Fibroblast of skin of right quadriceps (primary cell): ENCODE results near the gene MSL1.

Experiments used
- DNase-seq: peaks from one replicate; pipeline ENCODE4 v3.0.0-alpha.2; 2013

MSL1 gene

GRCh38 chr17:40092581-40092980, 29.2 kb upstream of the MSL1 start:
- no peak for DNase-seq

DNA sequence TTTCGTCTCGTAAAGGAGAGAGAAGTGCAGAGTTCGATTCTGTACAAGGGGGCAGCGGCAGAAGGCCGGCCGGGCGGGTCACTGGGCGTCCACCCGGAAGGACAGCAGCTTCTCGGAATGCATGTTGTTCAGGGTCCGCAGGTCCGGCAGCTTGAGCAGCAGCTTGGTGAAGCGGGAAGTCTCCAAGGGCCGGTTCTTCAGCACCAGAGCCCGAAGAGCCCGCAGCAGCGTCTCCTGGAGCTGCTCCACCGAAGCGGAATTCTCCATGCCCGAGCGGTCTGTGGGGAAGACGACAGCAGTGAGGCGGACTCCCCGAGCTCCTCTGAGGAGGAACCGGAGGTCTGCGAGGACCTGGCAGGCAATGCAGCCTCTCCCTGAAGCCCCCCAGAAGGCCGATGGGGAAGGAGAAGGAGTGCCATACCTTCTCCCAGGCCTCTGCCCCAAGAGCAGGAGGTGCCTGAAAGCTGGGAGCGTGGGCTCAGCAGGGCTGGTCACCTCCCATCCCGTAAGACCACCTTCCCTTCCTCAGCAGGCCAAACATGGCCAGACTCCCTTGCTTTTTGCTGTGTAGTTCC, 28.7 kb upstream of the MSL1 start:
- DNase-seq = no peak

GRCh38 chr17:40093580-40094201, 28.1 kb upstream of the MSL1 start:
- DNase-seq = no peak

DNA sequence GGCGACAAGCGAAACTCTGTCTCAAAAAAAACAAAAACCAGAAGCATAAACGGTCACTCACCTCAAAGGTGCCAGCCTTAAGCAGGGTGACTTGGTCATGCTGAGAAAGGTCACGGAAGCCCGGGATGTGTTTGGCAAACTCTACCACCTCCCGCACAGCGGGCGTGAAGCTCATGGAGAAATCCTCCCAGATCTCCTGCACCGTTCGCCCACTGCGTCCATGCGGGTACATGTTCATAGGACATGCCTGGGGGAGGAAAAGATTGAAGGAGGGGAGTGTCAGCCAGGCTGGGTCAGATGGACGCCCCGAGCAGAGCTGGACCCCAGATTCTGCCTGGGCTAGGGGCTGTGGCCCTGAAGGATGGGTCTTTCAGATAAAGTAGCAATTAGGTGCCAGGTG, 26.9 kb upstream of the MSL1 start:
- DNase-seq = no peak

DNA sequence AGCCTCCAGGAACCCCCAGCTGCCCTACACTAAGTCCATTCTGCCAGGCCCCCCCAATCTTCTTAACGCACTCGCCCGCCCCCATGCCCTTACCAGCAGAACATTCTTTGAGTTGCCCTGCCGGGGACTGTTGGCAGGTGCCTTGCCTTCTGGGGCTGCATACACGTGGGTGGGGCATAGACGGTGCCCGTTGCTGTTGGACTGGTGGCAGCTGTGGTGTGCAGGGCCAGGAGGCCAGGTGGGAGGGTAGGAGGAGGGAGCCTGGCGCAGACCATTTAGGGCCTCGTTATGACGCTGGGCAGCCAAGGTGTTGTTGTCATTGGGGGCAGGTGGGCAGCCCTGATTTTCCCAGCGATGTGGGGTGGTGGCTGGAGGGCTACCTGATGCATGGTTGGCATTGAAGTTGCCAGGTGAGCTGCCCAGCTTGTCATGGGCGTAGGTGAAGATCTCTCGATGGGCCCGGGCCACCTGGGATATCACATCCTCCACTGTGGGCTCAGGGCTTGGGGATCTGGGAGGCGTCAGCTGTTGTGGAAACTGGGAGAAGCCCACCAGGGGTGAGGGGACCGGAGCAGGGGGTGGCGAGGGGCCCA, 26.3 kb upstream of the MSL1 start:
- no peak for DNase-seq

DNA sequence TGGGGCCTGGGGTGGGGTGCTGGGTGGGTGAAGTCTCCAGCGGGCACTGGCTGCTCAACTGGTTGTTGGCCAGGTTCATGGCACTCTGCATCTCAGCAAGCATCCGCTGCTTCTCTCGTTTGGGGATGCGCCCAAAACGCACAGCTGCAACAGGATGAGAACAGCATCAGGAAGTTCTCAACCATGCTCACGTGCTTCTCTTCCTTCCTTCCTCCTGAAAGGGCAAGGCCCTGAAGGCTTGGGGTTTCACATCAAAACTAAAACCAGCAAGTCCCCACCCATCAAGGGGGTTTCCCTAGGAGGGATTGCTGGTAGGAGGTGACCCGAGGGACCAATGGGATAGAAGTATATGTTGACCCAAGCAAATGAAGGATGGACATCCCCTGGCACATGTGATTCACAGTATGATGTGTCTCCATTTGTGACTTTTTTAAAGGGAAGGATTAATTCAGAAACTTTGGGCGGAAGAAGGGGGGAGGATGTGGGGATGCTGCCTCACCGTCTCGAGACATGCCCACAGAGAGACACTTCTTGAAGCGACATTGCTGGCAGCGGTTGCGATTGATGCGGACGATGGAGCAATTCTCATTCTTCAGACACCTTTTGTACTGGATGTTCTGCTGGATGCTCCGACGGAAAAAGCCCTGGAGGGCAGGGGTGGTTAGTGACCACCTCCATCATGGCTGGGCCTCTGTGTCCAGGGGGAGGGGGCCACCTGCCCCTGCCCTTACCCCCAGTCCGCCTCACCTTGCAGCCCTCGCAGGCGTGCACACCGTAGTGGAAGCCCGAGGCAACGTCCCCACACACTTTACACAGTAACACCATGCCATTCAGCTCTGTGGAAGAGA, 25.6 kb upstream of the MSL1 start:
- no peak for DNase-seq

DNA sequence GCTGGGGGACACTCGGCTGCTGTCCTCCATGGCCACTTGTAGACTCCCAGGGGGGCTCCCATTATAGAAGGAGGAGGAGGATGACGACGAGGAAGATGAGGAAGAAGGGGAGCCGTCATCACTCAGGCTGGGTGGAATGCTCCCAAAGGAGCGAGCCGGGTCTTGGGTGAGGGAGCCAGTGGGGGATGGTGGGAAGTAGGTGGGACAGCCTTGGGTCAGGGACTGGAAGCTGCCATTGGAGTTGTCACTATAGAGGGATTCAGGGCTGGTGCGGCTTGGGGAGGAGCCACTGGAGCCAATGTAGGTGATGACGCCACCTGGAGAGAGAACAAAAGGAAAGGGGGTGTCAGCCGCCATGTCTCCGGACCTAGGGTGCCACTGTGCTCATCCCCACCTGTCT, 24.7 kb upstream of the MSL1 start:
- no peak for DNase-seq

DNA sequence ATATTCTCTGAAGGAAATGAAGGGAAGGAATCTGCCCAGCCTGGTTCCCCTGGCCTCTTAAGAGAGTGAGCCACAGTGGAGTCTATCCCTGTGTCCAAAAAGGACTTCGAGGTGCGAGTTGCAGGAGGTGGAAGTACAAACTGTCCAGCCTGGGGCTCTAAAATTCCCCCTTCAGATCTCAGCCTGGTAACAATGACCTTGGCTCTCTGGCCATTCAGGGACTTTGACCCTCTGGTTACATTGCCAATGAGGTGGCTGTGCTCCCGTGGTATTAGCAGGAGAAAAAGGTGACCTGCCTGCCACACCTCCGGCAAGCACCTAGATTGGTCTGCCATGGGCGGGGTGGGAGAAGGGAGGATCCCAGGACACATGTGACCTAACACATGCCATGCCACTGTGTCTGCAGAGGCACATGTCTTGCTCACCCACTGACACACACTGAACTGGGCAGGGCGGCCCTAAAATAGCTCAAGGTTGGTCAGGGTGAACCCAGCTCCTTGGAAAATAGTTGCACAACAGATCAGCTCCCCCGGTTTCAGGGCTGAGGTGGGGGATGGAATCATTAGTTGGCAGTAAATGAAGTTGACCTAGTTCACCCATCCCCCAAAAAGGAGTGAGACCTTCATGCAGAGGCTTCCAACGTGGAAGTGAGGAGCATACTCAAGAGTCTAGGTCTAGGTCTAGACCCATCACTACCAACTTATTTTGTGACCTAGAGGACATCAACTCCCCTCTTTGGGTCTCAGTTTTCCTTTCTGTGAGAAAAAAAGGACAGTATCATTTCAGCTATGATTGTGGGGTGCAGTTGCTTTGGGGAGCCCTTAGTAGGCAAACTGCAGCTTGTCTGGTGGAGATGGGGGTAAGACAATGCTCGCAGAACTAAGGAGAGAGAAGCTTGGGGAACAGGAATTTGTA, 23.6 kb upstream of the MSL1 start:
- peak; percentile 43 for DNase-seq

- peak; percentile 99 for DNase-seq
Measured at GRCh38 chr17:40098846-40099618, 22.7 kb upstream of the MSL1 start.

GRCh38 chr17:40099619-40100418, 22.0 kb upstream of the MSL1 start:
- no peak for DNase-seq

DNA sequence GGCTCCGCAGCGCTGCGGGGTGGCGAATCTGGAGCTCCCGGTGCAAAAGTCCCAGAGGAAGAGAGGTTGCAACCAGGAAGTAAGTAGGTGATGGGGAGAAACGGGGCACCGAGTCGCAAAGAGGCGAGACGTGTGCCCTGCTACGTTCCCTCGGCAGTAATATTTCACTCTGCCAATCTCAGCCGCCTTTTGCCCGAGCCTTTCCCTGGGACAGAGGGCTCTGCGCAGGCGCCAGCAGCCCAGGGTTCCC, 21.4 kb upstream of the MSL1 start, which contains the start of gene NR1D1:
Gene NR1D1, minus strand, starts transcription at position 171 of the 250 bp plus-strand sequence. CDS start 495 bp downstream, outside the sequence.
- no peak for DNase-seq

DNA sequence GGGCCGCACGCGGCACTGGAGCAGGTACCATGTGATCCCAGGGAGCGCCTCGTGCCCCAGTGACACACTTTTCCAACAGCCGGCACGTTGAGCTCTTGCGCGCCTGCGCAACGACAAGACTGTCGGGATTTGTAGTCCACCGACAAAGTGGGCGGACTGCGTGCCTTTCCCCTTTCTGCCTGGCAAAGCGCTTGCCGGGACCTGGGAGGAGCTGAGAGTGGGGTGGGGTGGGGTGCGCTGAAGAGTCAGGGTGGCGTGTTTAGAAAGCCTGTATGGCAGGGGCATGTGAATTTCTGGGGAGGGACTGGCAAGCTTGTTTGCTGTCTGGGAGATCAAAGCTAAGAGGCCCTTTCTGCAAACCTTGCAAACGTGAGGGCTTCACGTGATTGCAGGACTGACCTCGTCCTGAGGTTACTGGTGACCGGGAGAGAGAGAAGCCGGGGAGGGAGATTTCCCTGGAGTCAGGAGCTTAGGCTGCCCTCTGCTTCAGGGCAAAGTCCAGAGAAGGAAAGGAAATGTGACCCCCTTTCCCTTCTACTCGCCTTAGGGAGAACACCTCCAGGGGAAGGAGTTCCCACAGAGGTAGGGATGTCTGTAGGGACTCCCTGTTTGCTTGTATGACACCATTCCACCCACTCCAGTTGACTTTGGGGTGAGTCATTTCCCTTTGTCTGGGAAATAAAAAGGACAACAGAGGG, 21.0 kb upstream of the MSL1 start:
- peak; percentile 98 for DNase-seq

GRCh38 chr17:40101367-40102210, 20.2 kb upstream of the MSL1 start:
- DNase-seq = no peak

- no peak for DNase-seq
Measured at GRCh38 chr17:40103071-40103661, 18.6 kb upstream of the MSL1 start.

- no peak for DNase-seq
Measured at GRCh38 chr17:40103688-40104087, 18.1 kb upstream of the MSL1 start.

- DNase-seq = no peak
Measured at GRCh38 chr17:40104594-40105486, 16.9 kb upstream of the MSL1 start.

DNA sequence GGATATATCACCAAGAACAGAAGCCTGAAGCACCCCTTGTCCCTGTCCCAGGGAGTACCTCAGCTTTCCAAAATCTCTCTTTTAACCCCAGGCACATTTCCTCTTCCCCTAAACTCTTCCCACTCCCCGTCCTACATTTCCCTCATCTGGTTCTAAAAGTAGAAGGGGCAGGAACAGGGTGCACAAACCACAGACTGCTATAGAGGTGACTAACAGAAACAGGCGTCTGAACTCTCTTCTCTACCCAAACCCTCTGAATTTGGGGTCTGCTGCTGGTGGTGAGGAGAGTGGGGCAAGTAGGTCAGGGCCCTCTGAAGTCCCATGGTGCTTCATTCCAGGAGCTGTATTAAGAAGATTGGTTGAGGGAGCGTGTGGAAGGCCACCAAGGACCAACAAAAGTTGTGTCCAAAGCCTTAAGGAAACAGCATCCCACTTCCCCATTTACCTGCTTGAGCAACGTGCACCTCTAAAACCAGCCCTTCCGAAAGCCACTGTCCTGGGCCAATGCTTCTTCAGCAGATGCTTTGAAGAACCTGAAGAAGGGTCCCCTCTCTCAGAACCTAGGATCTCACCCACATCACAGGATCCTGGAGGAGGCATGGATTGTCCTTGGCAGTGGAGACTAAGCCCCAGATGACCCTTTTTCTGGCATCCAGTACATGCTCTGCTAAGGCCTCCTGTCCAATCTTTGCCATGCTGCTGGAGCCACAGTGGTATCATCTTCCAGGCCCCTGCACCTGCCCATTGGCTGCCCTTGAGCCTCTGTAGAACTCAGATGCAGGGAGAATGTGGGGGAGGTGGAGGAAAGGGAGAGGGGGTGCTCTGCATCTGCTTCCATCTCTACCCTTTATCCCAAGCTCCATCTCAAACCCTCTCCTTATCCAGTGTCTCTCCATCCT, 15.7 kb upstream of the MSL1 start:
- DNase-seq = no peak
